GM18517 (cell line): ENCODE data around the gene NDUFA12.

Experiments
- ATAC-seq: cut with Tn5 transposase; IDR thresholded peaks from one replicate; pipeline ENCODE4 v1.9.1; 2021; ENCODE audit warnings: mild to moderate bottlenecking, moderate library complexity; ENCODE audit not compliant: unreplicated experiment

The NDUFA12 gene

DNA sequence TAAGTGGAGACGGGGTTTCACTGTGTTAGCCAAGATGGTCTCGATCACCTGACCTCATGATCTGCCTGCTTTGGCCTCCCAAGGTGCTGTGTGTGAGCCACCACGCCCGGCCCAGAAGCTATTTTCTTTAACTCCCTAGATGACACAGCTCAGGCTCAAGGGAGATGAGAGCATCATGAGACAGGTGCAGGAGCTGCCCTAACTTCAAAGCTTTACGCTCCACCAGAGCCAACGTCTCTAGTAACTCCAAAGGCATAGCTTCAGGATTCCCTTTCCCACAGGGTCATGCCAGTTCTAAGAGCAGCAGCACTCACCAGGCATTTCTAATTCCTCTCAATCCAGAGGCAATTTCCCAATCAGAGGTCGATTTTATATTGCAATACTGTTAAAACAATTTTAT, 21.0 kb downstream of the NDUFA12 start:
- no peak for ATAC-seq

DNA sequence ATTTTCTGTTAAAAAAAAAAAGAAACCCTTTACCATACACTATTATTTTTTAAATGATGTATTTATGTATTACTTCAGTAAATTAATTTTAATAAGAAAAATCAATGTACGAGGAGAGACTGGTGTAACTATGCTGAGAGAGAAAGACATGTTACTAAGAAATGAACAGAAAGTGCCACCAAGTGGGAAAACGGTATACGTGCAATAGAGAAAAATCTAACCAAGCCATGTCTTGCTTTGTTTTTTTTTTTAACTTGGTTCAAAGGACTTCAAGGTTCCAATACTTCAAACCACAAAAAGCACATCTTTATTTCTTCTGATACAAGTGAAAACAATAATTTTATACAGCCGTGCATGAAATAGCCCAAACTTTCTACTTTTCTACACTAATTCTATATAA, 22.9 kb downstream of the NDUFA12 start:
- ATAC-seq: no peak

DNA sequence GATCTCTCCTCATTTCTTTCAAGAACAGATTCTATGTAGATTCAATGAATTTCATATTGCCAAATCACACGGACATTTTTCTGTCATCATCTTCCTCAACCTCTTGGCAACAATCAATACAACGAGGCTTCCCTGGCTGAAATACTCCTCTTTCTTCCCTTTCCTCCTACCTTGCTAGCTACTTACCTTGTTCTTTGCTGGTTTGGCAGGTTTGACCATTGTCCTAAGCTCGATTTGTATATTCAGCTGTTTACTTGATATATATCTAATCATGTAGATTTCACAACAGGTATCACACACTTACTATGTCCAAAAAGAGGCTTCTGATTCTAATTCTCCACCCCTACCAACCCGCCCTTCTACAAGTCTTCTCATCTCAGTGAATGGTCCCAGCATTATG, 23.6 kb downstream of the NDUFA12 start:
- no peak for ATAC-seq

DNA sequence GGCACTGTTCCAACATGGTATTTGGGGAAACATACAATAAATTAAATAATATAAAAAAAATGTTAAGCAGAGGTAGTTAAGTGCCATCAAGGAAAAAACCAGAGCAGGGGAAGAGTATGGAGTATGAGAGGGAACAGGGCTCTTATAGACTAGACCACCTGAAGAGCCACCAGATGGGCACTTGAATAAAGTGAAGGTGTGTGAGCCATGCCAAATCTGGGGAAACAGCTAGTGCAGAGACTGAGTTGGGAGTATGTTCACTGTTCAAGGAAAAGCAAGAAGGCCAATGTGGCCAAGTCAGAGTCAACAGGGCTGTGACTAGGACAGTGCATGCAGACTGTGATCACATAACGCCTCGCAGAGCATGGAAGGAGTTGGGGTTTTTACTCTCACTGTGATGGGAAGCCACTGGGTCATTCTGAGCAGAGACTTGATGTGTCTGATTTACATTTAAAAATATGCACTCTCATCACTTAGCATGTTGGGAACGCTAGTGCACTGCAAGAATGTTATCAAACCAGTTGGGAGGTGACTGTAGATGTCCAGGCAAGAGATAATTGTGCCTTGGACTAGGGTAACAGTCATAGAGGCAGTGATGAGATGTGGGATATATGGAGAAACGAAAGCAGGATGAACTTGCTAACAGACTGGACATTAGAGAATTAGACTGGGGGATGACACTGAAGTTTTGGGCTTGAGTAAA, 25.6 kb downstream of the NDUFA12 start:
- ATAC-seq: no peak

DNA sequence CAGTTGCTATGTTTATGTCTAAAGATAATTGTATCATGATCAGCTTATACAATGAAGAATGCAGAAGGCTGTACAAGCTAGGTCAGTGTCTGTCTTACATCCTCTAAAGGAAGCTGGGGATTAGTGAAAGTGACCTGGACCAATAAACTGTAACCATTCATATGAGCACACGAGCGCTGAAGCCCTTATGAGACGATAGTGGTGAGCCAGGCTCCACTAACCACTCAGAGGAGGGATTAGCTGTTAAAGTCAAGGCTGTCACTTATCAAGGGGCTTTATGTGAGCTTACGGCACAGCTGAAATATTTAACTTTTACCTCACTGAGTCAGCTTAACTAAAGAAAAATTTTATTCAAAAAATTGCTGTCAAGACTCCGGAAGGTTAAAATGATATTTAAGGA, 30.3 kb downstream of the NDUFA12 start:
- no peak for ATAC-seq

DNA sequence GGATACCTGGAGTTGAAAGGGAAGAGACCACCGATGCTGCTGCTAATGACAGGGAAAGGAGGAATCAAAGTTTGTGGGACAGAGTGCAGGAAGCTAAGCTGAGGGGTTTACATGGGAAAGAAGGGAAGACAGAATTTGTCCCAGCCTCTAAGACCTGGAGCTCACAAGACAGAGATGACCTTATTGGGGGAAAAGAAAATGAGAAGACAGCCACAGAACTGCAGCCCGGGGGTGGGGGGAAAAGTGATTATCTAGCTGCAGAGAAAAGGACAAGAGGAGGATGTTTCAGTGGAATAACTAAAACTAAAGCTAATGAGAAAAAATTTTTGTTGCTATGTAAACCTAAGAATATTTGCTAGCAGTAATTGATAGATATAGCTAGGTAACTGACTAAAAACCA, 30.7 kb downstream of the NDUFA12 start:
- no peak for ATAC-seq

DNA sequence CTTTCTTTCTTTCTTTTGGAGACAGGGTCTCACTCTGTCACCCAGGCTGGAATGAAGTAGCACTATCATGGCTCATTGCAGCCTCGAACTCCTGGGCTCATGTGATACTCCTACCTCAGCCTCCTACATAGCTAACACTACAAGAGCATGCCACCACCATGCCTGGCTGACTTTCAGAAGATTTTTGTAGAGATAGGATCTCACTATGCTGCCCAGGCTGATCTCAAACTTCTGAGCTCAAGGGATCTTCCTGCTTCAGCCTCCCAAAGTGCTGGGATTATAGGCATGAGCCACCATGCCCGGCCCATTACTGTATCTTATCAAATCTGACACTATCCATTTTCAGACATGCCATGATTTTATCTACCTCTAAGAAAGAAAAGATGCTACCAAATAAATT, 31.6 kb downstream of the NDUFA12 start:
- ATAC-seq: no peak

DNA sequence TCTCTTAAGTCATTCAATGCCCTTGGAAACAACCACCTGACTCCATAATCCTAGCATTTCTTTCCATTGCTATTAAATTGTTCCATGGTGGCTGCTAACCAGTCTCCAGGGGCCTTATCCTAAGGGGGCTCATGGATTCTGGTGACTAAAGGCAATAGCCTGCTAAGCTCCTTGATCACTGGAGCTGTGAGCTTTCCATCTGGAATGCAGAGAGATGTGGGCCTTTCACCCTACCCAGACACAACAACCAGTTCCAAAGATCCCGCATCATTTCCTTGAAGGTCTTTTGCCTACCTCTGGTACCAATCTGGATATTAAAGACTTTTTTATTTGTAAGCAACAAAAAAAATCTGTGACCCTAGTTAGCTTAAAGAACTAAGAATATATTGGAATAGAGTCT, 32.9 kb downstream of the NDUFA12 start:
- ATAC-seq: no peak

DNA sequence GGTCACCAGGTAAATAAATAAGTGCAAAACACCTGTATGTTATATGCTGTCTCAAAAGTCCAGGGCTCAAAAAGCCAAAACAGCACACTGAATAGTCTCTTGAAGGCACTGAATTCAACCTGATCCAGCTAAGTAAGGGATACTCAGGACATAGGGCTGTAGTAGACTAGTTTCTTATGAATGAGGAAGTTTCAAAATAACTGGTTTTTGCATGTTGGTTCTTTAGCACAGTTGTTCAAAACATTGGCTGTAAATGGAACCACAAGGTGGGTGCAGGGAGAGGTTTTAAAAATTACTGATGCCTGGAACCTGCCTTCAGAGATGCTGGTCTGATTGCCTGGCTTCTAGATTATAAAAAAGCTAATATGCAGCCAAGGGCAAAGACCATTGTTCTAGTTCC, 34.1 kb downstream of the NDUFA12 start:
- no peak for ATAC-seq

DNA sequence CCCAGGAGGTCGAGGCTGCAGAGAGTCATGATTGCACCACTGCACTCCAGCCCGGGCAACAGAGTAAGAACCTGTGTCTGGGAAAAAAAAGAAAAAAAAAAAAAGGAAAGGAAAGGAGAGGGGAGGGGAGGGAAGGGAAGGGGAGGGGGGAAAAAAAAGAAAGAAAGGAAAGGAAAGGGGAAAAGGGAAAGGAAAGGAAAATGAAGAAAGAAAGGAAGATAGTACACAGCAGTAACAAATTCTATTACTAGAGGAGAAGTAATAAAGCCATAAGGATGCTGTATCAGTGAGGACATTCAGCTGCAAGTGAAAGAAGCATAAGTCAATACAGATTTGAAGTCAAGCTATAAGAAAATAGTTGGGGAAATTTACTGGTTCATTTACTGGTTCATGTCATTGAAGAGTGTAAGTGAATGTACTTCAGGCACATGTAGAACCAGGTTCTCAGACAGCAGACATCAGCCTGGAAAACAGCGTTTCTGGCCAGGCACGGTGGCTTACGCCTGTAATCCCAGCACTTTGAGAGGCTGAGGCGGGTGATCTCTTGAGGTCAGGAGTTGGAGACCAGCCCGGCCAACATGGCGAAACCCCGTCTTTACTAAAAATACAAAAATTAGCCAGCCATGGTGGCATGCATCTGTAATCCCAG, 37.4 kb downstream of the NDUFA12 start:
- no peak for ATAC-seq

DNA sequence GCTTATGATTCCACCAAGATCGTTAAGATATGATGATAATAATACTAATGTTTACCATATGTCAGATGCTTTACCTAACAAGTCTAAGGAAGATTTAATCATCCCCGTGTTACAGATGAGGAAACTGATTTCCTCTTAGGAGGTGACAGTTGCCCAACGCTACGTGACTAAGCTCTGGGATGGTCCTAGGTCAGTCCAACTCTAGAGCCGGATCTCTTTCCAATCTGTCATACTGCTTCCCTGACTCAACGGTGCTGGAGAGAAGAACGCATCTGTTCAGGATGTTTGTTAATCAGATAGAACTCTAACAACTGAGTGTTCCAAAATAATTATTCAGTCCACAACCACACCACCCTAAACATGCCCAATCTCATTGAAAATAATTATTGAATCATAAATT, 39.8 kb downstream of the NDUFA12 start:
- ATAC-seq: no peak

DNA sequence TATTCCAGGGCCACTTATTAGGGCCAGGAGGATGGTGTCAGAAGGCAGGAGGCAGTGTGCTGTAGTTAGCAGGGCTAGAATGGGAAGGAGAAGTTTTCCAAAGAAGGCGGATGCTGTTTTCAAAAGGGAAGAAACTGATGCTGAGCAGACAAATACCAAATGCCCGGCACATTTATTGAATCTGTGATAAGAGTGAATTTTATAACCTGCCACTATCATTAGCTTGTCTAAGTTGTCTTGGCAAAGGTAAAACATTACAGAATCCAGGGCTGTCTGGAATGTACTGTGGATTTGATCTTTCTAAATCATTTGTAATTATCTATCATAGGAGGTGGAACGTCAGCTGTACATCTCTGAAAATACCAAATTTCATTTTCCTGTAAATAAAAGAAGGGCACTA, 40.8 kb downstream of the NDUFA12 start:
- no peak for ATAC-seq

DNA sequence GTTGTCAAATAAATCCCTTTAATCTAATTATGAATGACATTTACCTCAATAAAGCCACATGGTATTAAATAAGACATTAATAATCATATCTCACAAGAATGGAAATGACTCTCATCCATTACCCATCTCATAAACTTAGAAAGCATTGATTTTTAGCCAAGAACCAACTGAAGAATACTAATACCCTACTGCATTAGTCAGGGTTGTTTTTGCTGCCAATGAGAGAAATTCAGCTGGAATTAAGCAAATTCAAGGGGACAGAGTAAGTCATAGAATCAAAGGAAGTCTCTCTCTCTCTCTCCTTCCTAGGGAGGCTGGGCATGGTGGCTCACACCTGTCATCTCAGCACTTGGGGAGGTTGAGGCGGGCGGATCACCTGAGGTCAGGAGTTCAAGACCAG, 41.6 kb downstream of the NDUFA12 start:
- ATAC-seq: no peak

DNA sequence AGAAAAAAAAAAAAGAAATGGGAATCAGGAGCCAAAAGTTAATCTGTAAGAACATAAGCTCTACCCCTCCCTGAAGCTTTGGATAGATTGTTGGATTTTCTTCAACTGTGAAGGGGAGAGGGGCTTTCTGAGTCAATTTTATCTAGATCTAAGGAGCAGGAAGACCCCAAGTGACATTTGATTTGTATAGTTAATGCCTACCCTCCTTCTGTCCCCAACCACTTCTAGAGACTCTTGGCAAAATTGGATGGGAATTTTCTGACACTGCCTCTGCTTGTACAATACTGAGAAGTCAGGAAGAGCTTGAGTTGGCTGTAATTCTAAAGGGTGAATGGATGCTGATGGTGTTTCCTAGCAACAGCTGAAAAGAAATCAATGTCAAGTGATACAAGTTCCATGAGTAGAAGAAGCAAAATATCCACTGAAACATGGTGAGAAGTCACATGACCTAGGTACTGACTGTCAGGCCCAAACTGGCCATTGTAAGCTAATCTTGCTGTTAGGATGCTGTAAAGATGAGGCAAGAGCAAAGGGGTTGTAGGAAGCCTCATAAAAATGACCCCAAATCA, 42.2 kb downstream of the NDUFA12 start:
- ATAC-seq: no peak

DNA sequence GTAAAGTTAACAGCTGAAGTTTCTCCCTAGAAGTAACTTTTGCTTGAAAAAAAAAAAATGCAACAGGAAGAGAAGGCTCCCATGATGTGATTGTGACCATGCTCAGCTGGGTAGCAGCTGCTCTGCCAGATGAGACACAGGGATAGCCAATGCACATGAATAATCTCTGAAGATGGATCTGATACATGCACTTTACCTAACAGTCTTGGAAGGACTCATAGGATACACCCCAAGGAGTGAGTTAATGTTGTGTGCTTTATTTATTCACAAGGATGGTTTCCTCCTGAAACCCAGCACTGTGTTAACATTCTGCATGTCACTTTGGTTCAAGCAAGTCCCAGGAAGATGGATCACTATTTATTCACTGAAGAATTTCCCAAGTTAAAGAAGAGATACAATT, 46.5 kb downstream of the NDUFA12 start:
- no peak for ATAC-seq

DNA sequence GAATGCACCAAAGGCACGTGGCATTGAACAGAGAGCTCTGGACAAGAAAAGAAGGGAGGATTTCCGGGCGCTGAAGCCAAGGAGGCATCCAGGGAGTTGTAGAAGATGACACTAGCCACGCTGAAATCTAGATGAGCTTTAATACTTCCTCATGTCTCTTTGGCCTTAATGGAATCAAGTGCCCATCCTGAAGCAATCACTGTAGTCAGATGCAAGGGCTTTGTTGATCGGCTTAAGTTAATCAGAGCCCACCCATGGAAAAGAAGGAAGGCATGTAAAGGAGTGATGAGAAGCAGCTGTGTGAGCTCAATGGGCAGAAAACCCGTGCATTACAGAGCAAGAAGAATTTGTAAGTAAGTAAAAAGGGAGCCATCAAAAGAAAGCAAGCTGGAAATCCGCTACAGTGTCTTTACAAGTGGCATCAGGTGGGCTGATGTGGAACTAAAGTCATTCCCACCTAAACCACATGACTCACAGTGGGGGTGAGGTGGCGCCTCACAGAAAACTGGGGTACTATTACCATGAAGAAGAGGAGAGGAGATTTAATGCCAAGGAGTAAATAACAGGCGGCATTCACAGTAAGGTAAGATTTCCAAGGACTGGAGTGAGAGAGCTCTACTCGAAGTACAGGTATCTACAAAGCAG, 48.4 kb downstream of the NDUFA12 start:
- no peak for ATAC-seq

DNA sequence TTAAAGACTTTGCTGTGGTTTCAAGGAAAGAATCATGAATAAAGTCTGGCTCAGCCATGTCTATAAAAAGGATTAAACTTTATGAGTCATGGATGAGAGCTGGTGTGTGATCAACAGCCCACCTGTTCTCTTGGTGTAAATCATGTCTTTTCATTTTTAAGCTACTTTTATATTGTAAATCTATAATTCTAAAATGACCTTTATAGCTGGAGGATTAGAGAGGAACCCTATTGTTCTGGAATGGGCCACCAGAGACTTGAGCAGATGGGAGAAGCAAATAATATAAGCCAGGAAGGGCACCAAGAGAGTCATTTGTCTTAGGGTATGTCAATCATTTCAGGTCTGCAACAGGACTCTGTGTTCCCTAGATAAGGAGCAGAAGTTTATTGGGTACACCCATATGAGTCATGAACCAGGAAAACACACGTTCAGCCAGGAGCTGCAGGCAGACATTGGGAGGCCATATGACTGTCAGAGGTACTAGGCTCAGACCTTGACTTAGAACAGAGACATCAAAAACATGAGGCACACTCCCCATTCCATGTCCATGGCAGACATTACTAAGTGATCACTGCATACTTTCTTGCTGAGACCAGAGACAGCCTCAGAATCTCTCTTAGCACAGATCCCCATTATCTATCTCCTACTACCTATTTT, 49.3 kb downstream of the NDUFA12 start:
- ATAC-seq: no peak

DNA sequence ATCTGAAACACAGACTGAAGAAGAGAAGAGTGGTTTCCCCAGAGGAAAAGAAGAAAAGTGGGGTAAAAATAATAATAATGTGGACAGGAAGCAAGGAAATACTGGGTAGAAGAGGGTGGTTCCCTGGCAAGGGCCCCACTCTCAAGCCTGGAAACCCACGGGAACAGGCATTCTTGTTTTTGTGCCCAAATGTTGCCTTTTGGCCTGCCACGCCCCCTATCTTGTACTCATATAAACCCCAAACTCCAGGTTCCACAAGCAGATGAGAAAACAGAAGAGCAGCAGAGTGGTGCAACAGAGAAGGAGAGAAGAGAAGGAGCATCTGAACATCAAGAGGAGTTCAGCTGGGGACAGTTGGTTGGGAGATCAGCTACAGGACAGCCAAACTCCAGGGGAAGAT, 51.2 kb downstream of the NDUFA12 start:
- no peak for ATAC-seq

DNA sequence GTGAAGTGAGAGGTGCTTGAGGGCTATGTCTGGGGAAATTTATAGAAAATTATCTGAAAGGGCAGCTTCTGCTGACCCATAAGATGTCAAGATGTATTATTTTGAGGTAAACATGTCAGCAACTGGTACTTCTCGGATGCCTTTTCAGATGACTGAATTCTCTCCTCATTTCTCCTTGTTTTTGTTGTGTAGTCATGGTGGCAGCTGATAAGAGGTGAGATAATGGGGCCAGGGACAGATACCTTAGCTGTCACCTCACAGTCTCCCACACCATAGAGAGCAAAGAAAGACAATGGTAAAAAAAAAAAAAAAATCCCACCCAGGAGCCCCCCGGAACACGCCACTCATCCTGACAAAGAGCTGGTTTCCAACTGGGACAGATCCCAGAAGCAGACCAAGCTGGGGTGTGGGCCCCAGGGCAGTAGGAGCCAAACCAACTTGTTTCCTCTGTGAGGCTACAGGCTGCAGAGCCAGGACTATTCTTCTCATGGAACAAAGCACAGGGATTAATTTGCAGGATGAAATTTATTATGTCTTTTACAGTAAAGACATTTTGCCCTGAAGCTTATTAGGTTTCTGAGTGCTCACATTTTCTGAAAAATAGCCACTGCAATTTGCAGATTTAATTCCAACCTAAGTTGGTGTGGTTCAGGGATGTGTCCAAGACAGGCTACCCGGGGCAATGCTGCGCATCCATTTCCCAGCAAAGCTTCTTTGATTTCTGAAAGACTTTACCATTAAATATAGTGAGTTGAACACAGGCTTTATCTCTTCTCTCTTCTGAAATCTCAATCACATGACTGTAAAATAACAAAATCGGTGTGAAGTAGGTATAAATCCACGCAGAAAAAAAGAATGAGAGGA, 52.2 kb downstream of the NDUFA12 start:
- no peak for ATAC-seq

DNA sequence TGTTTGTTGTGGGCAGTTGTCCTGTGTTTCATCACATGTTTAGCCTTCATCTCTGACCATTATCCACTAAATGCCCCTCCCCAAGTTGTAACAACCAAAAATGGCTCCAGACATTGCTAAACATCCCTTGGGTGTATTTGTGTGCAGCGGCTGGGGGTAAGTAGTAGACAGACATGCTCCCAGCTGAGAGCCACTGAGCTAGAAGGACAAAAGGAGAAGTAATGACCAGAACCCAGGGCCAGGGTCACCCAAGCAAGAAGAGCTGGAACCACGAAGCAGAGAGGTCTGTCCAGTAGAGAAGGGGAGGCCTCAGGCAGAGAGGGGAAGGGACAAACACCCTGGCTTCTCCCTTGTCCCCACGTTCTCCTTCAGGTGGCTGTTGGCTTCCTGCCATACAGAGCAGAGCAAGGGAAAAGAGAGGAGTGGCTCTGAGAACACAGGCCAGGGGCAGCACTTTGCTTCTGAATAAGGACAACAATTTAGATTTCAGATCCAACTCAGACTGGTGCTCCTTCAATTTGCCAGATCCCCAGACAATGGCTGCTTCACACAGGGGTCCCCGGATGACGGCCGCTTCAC, 55.2 kb downstream of the NDUFA12 start:
- no peak for ATAC-seq
